MM.1S (cell line): ENCODE data around the gene CTSH.

ENCODE experiments used
- EZH2 ChIP-seq: fragments of 300-600 bp; sonication (generic); optimal IDR thresholded peaks from 2 replicates; pipeline ENCODE3; 2017; ENCODE audit warnings: low read depth, mild to moderate bottlenecking, antibody characterized with exemption, low read length, mixed read lengths
- EZH2phosphoT487 ChIP-seq: fragments of 300-600 bp; sonication (generic); IDR thresholded peaks from 2 replicates; pipeline ENCODE4 v1.6.1; 2018; ENCODE audit warnings: antibody characterized with exemption, low read length

- TF ChIP-seq EZH2phosphoT487 = no peak
- no peak for TF ChIP-seq EZH2
Observed at GRCh38 chr15:78909160-78909695, 35.6 kb downstream of the CTSH start.
